Stomach (tissue), 9 donors: Measurements from ENCODE around the gene CDC42. TPM values are rescaled to one million over a fixed set of nuclear protein-coding genes. Genes with fewer than 3 reads are reported as not detected.
A peak's percentile ranks its signal among the peaks of the same experiment; 100 is the strongest.

Experiments
- DNase-seq, 2 donors: peaks; one replicate each; pipeline versions ENCODE4 v3.0.0 to v3.0.0-alpha.2; 2013 to 2019
- H3K27ac ChIP-seq, 5 donors: fragments of 200-600 bp in 4 of 5; sonication (generic) in 4 of 5; one replicate each; pipeline ENCODE4 v1.5.1; 2013 to 2019; ENCODE audit warnings: mild to moderate bottlenecking in 1 of 5, moderate library complexity in 1 of 5
- H3K27me3 ChIP-seq, 3 donors: fragments of 200-600 bp; sonication (generic); one replicate each; pipeline ENCODE4 v1.5.1; 2017 to 2019; ENCODE audit warnings: mixed run types in 1 of 3
- H3K36me3 ChIP-seq, 4 donors: fragments of 200-600 bp; sonication (generic); 1 replicate in 3 of 4; 2 replicates in 1 of 4; pipeline ENCODE4 v1.5.1; 2016 to 2019
- H3K4me1 ChIP-seq, 4 donors: fragments of 200-600 bp; sonication (generic); one replicate each; pipeline ENCODE4 v1.5.1; 2016 to 2019
- H3K4me3 ChIP-seq, 4 donors: fragments of 200-600 bp; sonication (generic) in 3 of 4; one replicate each; pipeline ENCODE4 v1.5.1; 2016 to 2019; ENCODE audit warnings: mild to moderate bottlenecking in 1 of 4
- H3K9me3 ChIP-seq, 4 donors: fragments of 200-600 bp; sonication (generic); one replicate each; pipeline ENCODE4 v1.5.1; 2016 to 2019
- CTCF ChIP-seq, 7 experiments: fragments of 450-650 bp in 4 of 7; fragments of 200-600 bp in 3 of 7; sonication (generic) in 3 of 7; IDR thresholded peaks; one replicate each; pipeline ENCODE4 v1.5.1; 2016 to 2019; ENCODE audit warnings: antibody characterized with exemption in 7 of 7, control low read depth in 2 of 7, mild to moderate bottlenecking in 1 of 7
- EP300 ChIP-seq: sonication (generic); formaldehyde crosslinking; IDR thresholded peaks from one replicate; pipeline ENCODE4 v1.6.1; 2017; ENCODE audit warnings: antibody characterized with exemption
- POLR2A ChIP-seq, 4 donors: fragments of 450-650 bp; IDR thresholded peaks; one replicate each; pipeline ENCODE4 v1.6.1; 2016; ENCODE audit warnings: antibody characterized with exemption in 4 of 4, control low read depth in 2 of 4, mild to moderate bottlenecking in 1 of 4, moderate library complexity in 1 of 4
- POLR2AphosphoS5 ChIP-seq, 3 donors: sonication (generic); formaldehyde crosslinking; IDR thresholded peaks; one replicate each; pipeline ENCODE4 v1.6.1; 2016; ENCODE audit warnings: antibody characterized with exemption in 3 of 3
- WGBS, 5 donors: extraction: QIAGEN DNeasy Blood & Tissue Kit in 3 of 5; methylation state at CpG; one replicate each; pipeline versions ENCODE4 v1.1.5 to v1.1.7; 2013 to 2018; 5-methylcytosine and 5-hydroxymethylcytosine counted together
- intact Hi-C: fragments of 100-400 bp; cut with DNase I; formaldehyde crosslinking; loops from one replicate; pipeline ENCODE4 v1.15.1; 2023; ENCODE audit warnings: low total_unique reads
- polyA plus RNA-seq, 3 donors: library from polyadenylated mRNA; stranded (reverse); fragments of 200-250 nt; gene quantifications; one replicate each; pipeline ENCODE4 v1.2.3, GENCODE V29; 2013
- total RNA-seq, 5 donors: library from RNA; depleted of rRNA; stranded (reverse); fragments of >200 nt; gene quantifications; one replicate each; pipeline versions ENCODE4 v1.1.0 to v1.2.3, GENCODE V29; 2014 to 2016
- donor health status: healthy with polysubstance abuse.
- donor health status: Bipolar disorder and iron deficiency.
- donor health status: healthy.

Gene CDC42
- total and polyA plus RNA-seq, 8 donors, result 72.4 to 425 (median 122) TPM

- WGBS, 5 donors, result 52 to 63% (median 61%) methylated on average over 2 of the region's 2 CpGs
- Histone ChIP-seq H3K4me3 (no peak overlapping the region), H3K9me3 (no peaks in the 10 kb centered on the region), H3K27ac (no peak overlapping the region), H3K27me3 (no peaks in the 10 kb centered on the region), H3K36me3 (no peaks in the 10 kb centered on the region), H3K4me1 (peaks cover 12 to 36% (median 25%) of the 10 kb centered on the region in 4 donors)
- no peak for TF ChIP-seq POLR2AphosphoS5 (IDR thresholded peaks at IDR 0.05)
- TF ChIP-seq CTCF (IDR thresholded peaks at IDR 0.05), result no peak
- TF ChIP-seq POLR2A (IDR thresholded peaks at IDR 0.05), result no peak
- TF ChIP-seq EP300, result no peak
- no peak for DNase-seq
- intact Hi-C loops, result no loop called here
Observed at GRCh38 chr1:22045604-22046228, 6.8 kb upstream of the CDC42 start.

- intact Hi-C loops, result no loop called here
- Histone ChIP-seq H3K27ac (no peak overlapping the region), H3K4me3 (no peak overlapping the region), H3K9me3 (no peaks in the 10 kb centered on the region), H3K27me3 (no peaks in the 10 kb centered on the region), H3K4me1 (peaks cover 11 to 22% (median 15%) of the 10 kb centered on the region in 4 donors), H3K36me3 (no peaks in the 10 kb centered on the region)
- TF ChIP-seq EP300, result no peak
- WGBS, 5 donors, result 68 to 73% (median 71%) methylated on average over 8 of the region's 8 CpGs
- no peak for DNase-seq
Observed at GRCh38 chr1:22048351-22049192, 3.9 kb upstream of the CDC42 start.

- H3K27ac ChIP-seq, result no peak overlapping the region
- no peaks in the 10 kb centered on the region for H3K27me3 ChIP-seq
- peaks cover 4 to 24% (median 16%) of the 10 kb centered on the region in 4 donors for H3K4me1 ChIP-seq
- no peak overlapping the region for H3K4me3 ChIP-seq
- WGBS, 5 donors, result 96 to 100% (median 98%) methylated on average over 3 of the region's 3 CpGs
- intact Hi-C loops, result no loop called here
- no peak for DNase-seq
- TF ChIP-seq CTCF (IDR thresholded peaks at IDR 0.05) (no peak), EP300 (no peak), POLR2AphosphoS5 (IDR thresholded peaks at IDR 0.05) (no peak), POLR2A (IDR thresholded peaks at IDR 0.05) (no peak)
- H3K36me3 ChIP-seq, result no peaks in the 10 kb centered on the region
- H3K9me3 ChIP-seq, result no peaks in the 10 kb centered on the region
Observed at GRCh38 chr1:22050330-22050729, 2.2 kb upstream of the CDC42 start.

GRCh38 chr1:22051607-22052114, 848 bp upstream of the CDC42 start:
- Histone ChIP-seq H3K27ac (peak overlapping the region in 3 of 5 donors; percentile 98 to 100 (median 100)), H3K36me3 (no peaks in the 10 kb centered on the region), H3K4me3 (peak overlapping the region in 2 of 4 donors; percentile 71 to 100), H3K27me3 (no peaks in the 10 kb centered on the region), H3K4me1 (peaks cover 17 to 38% (median 28%) of the 10 kb centered on the region in 4 donors), H3K9me3 (no peaks in the 10 kb centered on the region)
- TF ChIP-seq POLR2A (IDR thresholded peaks at IDR 0.05) (no peak), CTCF (IDR thresholded peaks at IDR 0.05) (no peak), POLR2AphosphoS5 (IDR thresholded peaks at IDR 0.05) (no peak), EP300 (no peak)
- DNase-seq, result no peak
- intact Hi-C loops, result no loop called here
- WGBS, 5 donors, result 85 to 89% (median 87%) methylated on average over 13 of the region's 13 CpGs
